Caco-2 (cell line): Measurements from ENCODE around the gene DIO3. TPM values are rescaled to one million over a fixed set of nuclear protein-coding genes. Genes with fewer than 3 reads are reported as not detected.

Source experiments
- BruUV-seq: library from RNA; stranded (reverse); fragments of 400-500 nt; replicated peaks from 2 replicates; lab custom pipeline; 2021; lab: Mats Ljungman, UMichigan
- CTCF ChIA-PET: fragments of 300-600 bp; sonication (Branson Sonifier 250); formaldehyde crosslinking; loops from one replicate; lab custom pipeline; 2022; ENCODE audit warnings: antibody characterized with exemption; lab: Charles Lee
- POLR2A ChIA-PET: fragments of 300-600 bp; sonication (Branson Sonifier 250); formaldehyde crosslinking; loops from one replicate; lab custom pipeline; 2022; ENCODE audit warnings: antibody characterized with exemption; lab: Charles Lee
- DNase-seq, 2 experiments: peaks; one replicate each; pipeline versions ENCODE4 v3.0.0 to v3.0.0-alpha.2; 2020 to 2022
- H3K27me3 ChIP-seq: replicated peaks from 2 replicates; pipeline ENCODE4 v1.6.0; 2011; ENCODE audit warnings: low read length; ENCODE audit not compliant: control insufficient read depth, insufficient read depth
- H3K36me3 ChIP-seq: 2 replicates; pipeline ENCODE4 v1.5.1; 2011; ENCODE audit warnings: low read length; ENCODE audit not compliant: control insufficient read depth, insufficient read depth
- H3K4me1 ChIP-seq: fragments of 250-450 bp; sonication (Bioruptor Pico); 2 replicates; pipeline ENCODE4 v1.5.1; 2020; ENCODE audit warnings: mild to moderate bottlenecking
- H3K4me3 ChIP-seq: 2 replicates; pipeline ENCODE4 v1.5.1; 2011; ENCODE audit warnings: low read depth, mild to moderate bottlenecking, control low read depth, low read length
- H3K9me3 ChIP-seq: fragments of 250-450 bp; sonication (Bioruptor Pico); 2 replicates; pipeline ENCODE4 v1.5.1; 2020; ENCODE audit warnings: mild to moderate bottlenecking, moderate library complexity
- H3K27ac Mint-ChIP-seq: one replicate; pipeline ENCODE4 v1.8.0; 2022; ENCODE audit warnings: mixed read lengths; ENCODE audit not compliant: unreplicated experiment
- H3K27me3 Mint-ChIP-seq: one replicate; pipeline ENCODE4 v1.8.0; 2022; ENCODE audit warnings: mixed read lengths; ENCODE audit not compliant: insufficient read depth, unreplicated experiment
- H3K36me3 Mint-ChIP-seq: one replicate; pipeline ENCODE4 v1.8.0; 2022; ENCODE audit warnings: mild to moderate bottlenecking, mixed read lengths; ENCODE audit not compliant: insufficient read depth, unreplicated experiment
- H3K4me1 Mint-ChIP-seq: one replicate; pipeline ENCODE4 v1.8.0; 2022; ENCODE audit warnings: low read depth, mixed read lengths; ENCODE audit not compliant: unreplicated experiment
- H3K4me3 Mint-ChIP-seq: one replicate; pipeline ENCODE4 v1.8.0; 2022; ENCODE audit warnings: mild to moderate bottlenecking, moderate library complexity, mixed read lengths; ENCODE audit not compliant: unreplicated experiment
- H3K9me3 Mint-ChIP-seq: one replicate; pipeline ENCODE4 v1.8.0; 2022; ENCODE audit warnings: mixed read lengths; ENCODE audit not compliant: unreplicated experiment
- CTCF ChIP-seq, 2 experiments: fragments of 200-600 bp in 1 of 2; IDR thresholded peaks; 1 replicate in 1 of 2; 2 replicates in 1 of 2; pipeline versions ENCODE4 v1.5.1 to v1.8.0; 2011 to 2022; ENCODE audit warnings: antibody characterized with exemption in 1 of 2, control low read depth in 1 of 2, inconsistent platforms in 1 of 2, low read depth in 1 of 2, low read length in 1 of 2, mild to moderate bottlenecking in 1 of 2, moderate library complexity in 1 of 2; ENCODE audit not compliant: insufficient read depth in 1 of 2, severe bottlenecking in 1 of 2, unreplicated experiment in 1 of 2
- intact Hi-C: fragments of 100-400 bp; cut with micrococcal nuclease; formaldehyde crosslinking; loops from one replicate; pipeline ENCODE4 v1.10.0; 2022; ENCODE audit not compliant: unreplicated experiment
- total RNA-seq: library from RNA; stranded (reverse); gene quantifications from 2 replicates; pipeline ENCODE4 v1.2.3, GENCODE V29; 2022

Gene DIO3
- total RNA-seq, 1 experiment from 2014 or later, result 0.41 TPM

GRCh38 chr14:101588990-101589389 lies 27.7 kb downstream of the DIO3 start:
- no peak overlapping the region for H3K4me3 Mint-ChIP-seq
- BruUV-seq, result no TSS peak

GRCh38 chr14:101589486-101590015 lies 28.3 kb downstream of the DIO3 start:
- Histone ChIP-seq H3K27me3 (no peaks in the 10 kb centered on the region), H3K36me3 (no peaks in the 10 kb centered on the region), H3K4me1 (no peaks in the 10 kb centered on the region), H3K4me3 (no peak overlapping the region), H3K9me3 (no peaks in the 10 kb centered on the region)
- no peak for DNase-seq
- Mint-ChIP-seq H3K4me1 (no peaks in the 10 kb centered on the region), H3K27me3 (peaks cover 3% of the 10 kb centered on the region), H3K36me3 (no peaks in the 10 kb centered on the region), H3K27ac (no peak overlapping the region), H3K4me3 (no peak overlapping the region), H3K9me3 (no peaks in the 10 kb centered on the region)
- ChIA-PET CTCF (no interaction called here), POLR2A (no interaction called here)
- no TSS peak for BruUV-seq
- TF ChIP-seq CTCF (IDR thresholded peaks at IDR 0.05; ENCODE audit: insufficient read depth in 1 of 2, low read depth in 1 of 2, low read length in 1 of 2, severe bottlenecking in 1 of 2, unreplicated experiment in 1 of 2), result no peak
- intact Hi-C loops, result no loop called here

More at GRCh38 chr14:101588990-101589389, 27.7 kb downstream of the DIO3 start:
- Mint-ChIP-seq H3K27ac (no peak overlapping the region), H3K9me3 (no peaks in the 10 kb centered on the region), H3K36me3 (no peaks in the 10 kb centered on the region), H3K4me1 (no peaks in the 10 kb centered on the region), H3K27me3 (peaks cover 3% of the 10 kb centered on the region)
- Histone ChIP-seq H3K4me3 (no peak overlapping the region), H3K4me1 (no peaks in the 10 kb centered on the region), H3K9me3 (no peaks in the 10 kb centered on the region), H3K27me3 (no peaks in the 10 kb centered on the region), H3K36me3 (no peaks in the 10 kb centered on the region)
- intact Hi-C loops, result no loop called here
- CTCF ChIA-PET, result interaction anchor here (0.7 kb wide), 1 partner anchor 346 kb away, joined by 3 read pairs; no protein-coding TSS in a partner anchor
- no peak for TF ChIP-seq CTCF (IDR thresholded peaks at IDR 0.05; ENCODE audit: insufficient read depth in 1 of 2, low read depth in 1 of 2, low read length in 1 of 2, severe bottlenecking in 1 of 2, unreplicated experiment in 1 of 2)
- no peak for DNase-seq
- POLR2A ChIA-PET, result no interaction called here

- H3K9me3 ChIP-seq, result no peaks in the 10 kb centered on the region
- DNase-seq, result no peak
- no peaks in the 10 kb centered on the region for H3K36me3 ChIP-seq
- H3K4me3 ChIP-seq, result no peak overlapping the region
- H3K4me3 Mint-ChIP-seq, result no peak overlapping the region
- H3K9me3 Mint-ChIP-seq, result no peaks in the 10 kb centered on the region
- no peaks in the 10 kb centered on the region for H3K27me3 ChIP-seq
- ChIA-PET CTCF (no interaction called here), POLR2A (no interaction called here)
- no peaks in the 10 kb centered on the region for H3K4me1 ChIP-seq
- H3K27me3 Mint-ChIP-seq, result peaks cover 3% of the 10 kb centered on the region
- intact Hi-C loops, result no loop called here
- no peak overlapping the region for H3K27ac Mint-ChIP-seq
- H3K4me1 Mint-ChIP-seq, result no peaks in the 10 kb centered on the region
- BruUV-seq, result no TSS peak
- TF ChIP-seq CTCF (IDR thresholded peaks at IDR 0.05; ENCODE audit: insufficient read depth in 1 of 2, low read depth in 1 of 2, low read length in 1 of 2, severe bottlenecking in 1 of 2, unreplicated experiment in 1 of 2), result no peak
- no peaks in the 10 kb centered on the region for H3K36me3 Mint-ChIP-seq
These were observed 28.8 kb downstream of the DIO3 start for GRCh38 chr14:101590062-101590461.
